Measurements from ENCODE around the gene CDH4. TPM values are rescaled to one million over a fixed set of nuclear protein-coding genes. Genes with fewer than 3 reads are reported as not detected.

Gene CDH4
- total RNA-seq, 6 donors from 2014 or later = 0.20 to 1.0 (median 0.40) TPM; not detected in 1

DNA sequence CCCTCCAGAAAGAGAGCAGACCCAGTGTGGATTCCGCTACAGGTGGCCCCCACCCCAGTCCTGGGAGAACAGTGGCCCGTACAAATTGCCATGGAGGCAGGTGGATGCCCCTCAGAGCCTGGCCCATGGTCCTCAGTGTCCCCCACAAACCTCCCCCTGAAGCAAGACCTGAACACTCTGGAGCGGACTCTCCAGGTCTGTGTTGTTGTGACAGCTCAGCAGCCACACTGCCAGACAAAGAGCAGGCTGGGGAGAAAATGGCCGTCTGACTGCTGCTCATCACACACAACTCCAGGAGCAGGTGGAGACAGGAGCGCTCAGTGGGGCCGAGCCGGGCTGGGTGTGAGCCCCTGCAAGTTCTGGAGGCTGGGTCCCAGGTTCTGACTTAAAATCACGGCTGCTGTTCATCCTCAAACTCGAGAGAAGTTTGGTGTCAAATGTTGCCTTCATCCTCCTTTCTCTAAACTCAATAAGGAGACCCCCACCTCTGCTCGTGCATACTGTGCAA is 241.8 kb downstream of the CDH4 start:
- ATAC-seq (ENCODE audit: low FRiP score in 2 of 2) = no peak

DNA sequence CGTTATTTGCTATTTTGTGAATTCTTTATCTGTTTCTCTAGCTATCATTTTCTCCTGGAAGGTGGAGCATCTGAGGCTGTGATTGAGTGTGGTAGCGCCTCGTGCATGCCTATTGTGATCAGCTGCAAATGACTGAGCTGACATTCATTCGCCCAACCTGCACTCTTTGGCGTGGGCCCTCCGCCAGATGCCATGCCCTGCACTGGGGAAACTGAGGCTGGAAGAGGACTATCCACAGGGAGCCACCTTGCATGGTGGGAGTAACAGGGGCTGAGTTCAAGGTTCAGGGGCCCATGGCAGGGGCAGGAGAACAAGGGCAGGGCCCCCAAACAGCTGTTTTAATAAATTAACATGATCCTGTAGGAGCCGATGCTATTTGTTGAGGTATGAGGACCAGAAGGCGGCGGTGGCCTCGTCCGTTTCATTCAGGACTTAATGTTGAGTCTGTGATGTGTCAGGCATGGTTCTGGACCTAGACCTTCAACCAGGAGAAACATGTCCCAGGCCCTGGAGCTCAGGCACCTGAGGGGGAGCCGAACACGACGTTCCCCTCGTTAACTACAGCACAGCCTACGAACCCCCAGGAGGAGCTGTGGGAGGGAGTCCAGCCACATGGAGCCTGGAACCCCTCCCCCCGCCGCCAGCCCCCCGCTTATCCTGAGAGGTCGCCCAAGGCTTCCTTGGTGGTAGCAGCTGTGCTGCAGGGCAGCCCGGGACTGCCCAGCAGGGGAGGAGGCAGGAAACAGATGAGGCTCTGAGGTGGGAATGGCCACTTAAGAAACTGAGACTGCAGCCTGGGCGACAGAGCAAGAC is 242.9 kb downstream of the CDH4 start:
- no peak for ATAC-seq (ENCODE audit: low FRiP score in 2 of 2)
- WGBS, 2 donors = 71 to 79% methylated on average over 20 to 22 of the region's 22 CpGs
- Histone ChIP-seq H3K36me3 (no peaks in the 10 kb centered on the region), H3K27me3 (no peaks in the 10 kb centered on the region), H3K27ac (no peak overlapping the region), H3K4me1 (no peaks in the 10 kb centered on the region), H3K9me3 (no peaks in the 10 kb centered on the region), H3K4me3 (no peak overlapping the region)
- DNase-seq = no peak
- TF ChIP-seq, protein P1, sequence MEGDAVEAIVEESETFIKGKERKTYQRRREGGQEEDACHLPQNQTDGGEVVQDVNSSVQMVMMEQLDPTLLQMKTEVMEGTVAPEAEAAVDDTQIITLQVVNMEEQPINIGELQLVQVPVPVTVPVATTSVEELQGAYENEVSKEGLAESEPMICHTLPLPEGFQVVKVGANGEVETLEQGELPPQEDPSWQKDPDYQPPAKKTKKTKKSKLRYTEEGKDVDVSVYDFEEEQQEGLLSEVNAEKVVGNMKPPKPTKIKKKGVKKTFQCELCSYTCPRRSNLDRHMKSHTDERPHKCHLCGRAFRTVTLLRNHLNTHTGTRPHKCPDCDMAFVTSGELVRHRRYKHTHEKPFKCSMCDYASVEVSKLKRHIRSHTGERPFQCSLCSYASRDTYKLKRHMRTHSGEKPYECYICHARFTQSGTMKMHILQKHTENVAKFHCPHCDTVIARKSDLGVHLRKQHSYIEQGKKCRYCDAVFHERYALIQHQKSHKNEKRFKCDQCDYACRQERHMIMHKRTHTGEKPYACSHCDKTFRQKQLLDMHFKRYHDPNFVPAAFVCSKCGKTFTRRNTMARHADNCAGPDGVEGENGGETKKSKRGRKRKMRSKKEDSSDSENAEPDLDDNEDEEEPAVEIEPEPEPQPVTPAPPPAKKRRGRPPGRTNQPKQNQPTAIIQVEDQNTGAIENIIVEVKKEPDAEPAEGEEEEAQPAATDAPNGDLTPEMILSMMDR (IDR thresholded peaks at IDR 0.05) = no peak
- no peak for TF ChIP-seq POLR2A (IDR thresholded peaks at IDR 0.05)
- TF ChIP-seq EP300 (IDR thresholded peaks at IDR 0.05) = no peak
- TF ChIP-seq POLR2AphosphoS5 (IDR thresholded peaks at IDR 0.05) = no peak

More for the DNA sequence above, 241.8 kb downstream of the CDH4 start:
- Histone ChIP-seq H3K27ac (no peak overlapping the region), H3K27me3 (no peaks in the 10 kb centered on the region), H3K4me3 (no peak overlapping the region), H3K9me3 (no peaks in the 10 kb centered on the region), H3K36me3 (no peaks in the 10 kb centered on the region), H3K4me1 (no peaks in the 10 kb centered on the region)
- WGBS, 2 donors = 76 to 81% methylated on average over 10 of the region's 10 CpGs
- DNase-seq = no peak
- no peak for TF ChIP-seq POLR2AphosphoS5 (IDR thresholded peaks at IDR 0.05)
- TF ChIP-seq EP300 (IDR thresholded peaks at IDR 0.05) = no peak
- TF ChIP-seq, protein P1 (IDR thresholded peaks at IDR 0.05) = no peak
- TF ChIP-seq POLR2A (IDR thresholded peaks at IDR 0.05) = no peak

- Histone ChIP-seq H3K27me3 (no peaks in the 10 kb centered on the region), H3K4me3 (no peak overlapping the region), H3K4me1 (no peaks in the 10 kb centered on the region), H3K36me3 (no peaks in the 10 kb centered on the region), H3K9me3 (no peaks in the 10 kb centered on the region), H3K27ac (no peak overlapping the region)
- DNase-seq (no peak), ATAC-seq (ENCODE audit: low FRiP score in 2 of 2) (no peak)
- no peak for TF ChIP-seq EP300 (IDR thresholded peaks at IDR 0.05)
- no peak for TF ChIP-seq POLR2AphosphoS5 (IDR thresholded peaks at IDR 0.05)
- no peak for TF ChIP-seq POLR2A (IDR thresholded peaks at IDR 0.05)
- TF ChIP-seq, protein P1 (IDR thresholded peaks at IDR 0.05) = no peak
- 28 to 44% methylated on average over 5 of the region's 5 CpGs for WGBS, 2 donors
Measured at GRCh38 chr20:61497029-61497627, 245.1 kb downstream of the CDH4 start.

GRCh38 chr20:61499859-61500554 is 247.9 kb downstream of the CDH4 start:
- Histone ChIP-seq H3K4me1 (no peaks in the 10 kb centered on the region), H3K9me3 (no peaks in the 10 kb centered on the region), H3K36me3 (no peaks in the 10 kb centered on the region), H3K27ac (no peak overlapping the region), H3K27me3 (no peaks in the 10 kb centered on the region), H3K4me3 (no peak overlapping the region)
- WGBS, 2 donors = 81 to 86% methylated on average over 19 of the region's 19 CpGs
- TF ChIP-seq, protein P1 (IDR thresholded peaks at IDR 0.05) = no peak
- TF ChIP-seq POLR2A (IDR thresholded peaks at IDR 0.05) (no peak), EP300 (IDR thresholded peaks at IDR 0.05) (no peak), POLR2AphosphoS5 (IDR thresholded peaks at IDR 0.05) (no peak)
- ATAC-seq (ENCODE audit: low FRiP score in 2 of 2) = no peak
- DNase-seq = no peak

All from upper lobe of left lung (tissue), 6 donors.